Epithelial cell of alveolus of lung (primary cell): ENCODE measurements around the gene SCGB2B2. TPM values are rescaled to one million over a fixed set of nuclear protein-coding genes. Genes with fewer than 3 reads are reported as not detected.

ENCODE experiments used
- total RNA-seq: library from RNA; depleted of rRNA; stranded (reverse); fragments of >200 nt; gene quantifications from 2 replicates; pipeline ENCODE4 v1.2.1, GENCODE V29; 2015

SCGB2B2 gene
- not detected in 2 replicates for total RNA-seq

GRCh38 chr19:34676697-34677385 is at the start of gene SCGB2B2:
TSS of gene SCGB2B2 (minus strand) at chr19:34677159. CDS start at chr19:34594563, 82,596 bp downstream.

GRCh38 chr19:34677386-34678084 is 576 bp upstream of the SCGB2B2 start, which contains the start of gene ZNF302:
TSS of gene ZNF302 (plus strand) at chr19:34677678. CDS start at chr19:34678805, 1,127 bp downstream.

Other genes starting within 250 kb of the SCGB2B2 start
- 65.2 and 99.4 TPM in 2 replicates for gene UBA2, start 248.8 kb downstream of the SCGB2B2 start, total RNA-seq
- 20.1 and 24.3 TPM in 2 replicates for gene WTIP, start 195.4 kb downstream of the SCGB2B2 start, total RNA-seq
- 7.1 and 15.8 TPM in 2 replicates for gene ZNF302, start 519 bp upstream of the SCGB2B2 start, total RNA-seq
- gene ZNF181, start 57.1 kb upstream of the SCGB2B2 start, total RNA-seq = 8.5 and 19.0 TPM in 2 replicates
- 6.5 and 12.3 TPM in 2 replicates for gene ZNF599, start 96.1 kb upstream of the SCGB2B2 start, total RNA-seq
- gene ZNF30, start 249.7 kb upstream of the SCGB2B2 start, total RNA-seq = 1.2 and 3.2 TPM in 2 replicates